ENCODE results near the gene NOL7.

DNA sequence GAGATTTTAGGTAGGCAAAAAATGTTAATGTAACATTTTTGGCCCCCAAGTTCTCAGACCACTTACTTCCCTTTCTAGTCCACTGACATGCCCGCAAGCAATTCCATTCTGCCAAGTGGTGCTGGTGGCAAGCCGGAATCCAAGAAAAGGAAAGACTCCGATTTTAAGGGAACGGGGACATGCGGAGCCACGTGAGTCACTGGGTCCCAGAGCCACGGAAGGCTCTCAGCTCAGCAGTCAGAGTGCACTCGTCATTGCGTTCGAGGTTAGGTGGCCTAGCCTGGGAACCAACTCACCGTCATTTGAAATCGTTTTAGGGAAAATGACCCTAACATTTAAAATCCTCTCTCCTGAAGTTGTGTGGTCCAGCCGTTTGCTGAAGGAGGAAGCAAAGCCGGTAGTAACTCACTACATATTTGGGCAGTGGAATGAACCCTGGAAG, 41.4 kb upstream of the NOL7 start:
- TF ChIP-seq, protein P1, sequence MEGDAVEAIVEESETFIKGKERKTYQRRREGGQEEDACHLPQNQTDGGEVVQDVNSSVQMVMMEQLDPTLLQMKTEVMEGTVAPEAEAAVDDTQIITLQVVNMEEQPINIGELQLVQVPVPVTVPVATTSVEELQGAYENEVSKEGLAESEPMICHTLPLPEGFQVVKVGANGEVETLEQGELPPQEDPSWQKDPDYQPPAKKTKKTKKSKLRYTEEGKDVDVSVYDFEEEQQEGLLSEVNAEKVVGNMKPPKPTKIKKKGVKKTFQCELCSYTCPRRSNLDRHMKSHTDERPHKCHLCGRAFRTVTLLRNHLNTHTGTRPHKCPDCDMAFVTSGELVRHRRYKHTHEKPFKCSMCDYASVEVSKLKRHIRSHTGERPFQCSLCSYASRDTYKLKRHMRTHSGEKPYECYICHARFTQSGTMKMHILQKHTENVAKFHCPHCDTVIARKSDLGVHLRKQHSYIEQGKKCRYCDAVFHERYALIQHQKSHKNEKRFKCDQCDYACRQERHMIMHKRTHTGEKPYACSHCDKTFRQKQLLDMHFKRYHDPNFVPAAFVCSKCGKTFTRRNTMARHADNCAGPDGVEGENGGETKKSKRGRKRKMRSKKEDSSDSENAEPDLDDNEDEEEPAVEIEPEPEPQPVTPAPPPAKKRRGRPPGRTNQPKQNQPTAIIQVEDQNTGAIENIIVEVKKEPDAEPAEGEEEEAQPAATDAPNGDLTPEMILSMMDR (IDR thresholded peaks at IDR 0.05; ENCODE audit: low read depth, low read length, poor library complexity, severe bottlenecking), result no peak
- TF ChIP-seq EZH2phosphoT487 (IDR thresholded peaks at IDR 0.05; ENCODE audit: borderline replicate concordance, low read length), result no peak
